OCI-LY3 (cell line): ENCODE results near the gene RAB4B.

Source experiments
- H2AFZ ChIP-seq: fragments of 200-600, 300-600 bp; shearing (Covaris generic); 2 replicates; pipeline ENCODE4 v1.6.0; 2014; ENCODE audit warnings: antibody characterized with exemption, low read depth, low read length
- H3K27ac ChIP-seq: fragments of 200-600, 300-600 bp; sonication (generic); 2 replicates; pipeline ENCODE4 v1.5.1; 2014; ENCODE audit warnings: mild to moderate bottlenecking, low read length, moderate library complexity, mixed read lengths
- H3K27me3 ChIP-seq: fragments of 200-600, 300-600 bp; sonication (generic); 2 replicates; pipeline ENCODE4 v1.6.1; 2014; ENCODE audit warnings: low read depth, low read length, mixed read lengths
- H3K36me3 ChIP-seq: fragments of 200-600, 300-600 bp; sonication (generic); replicated peaks from 2 replicates; pipeline ENCODE3; 2014; ENCODE audit warnings: low read depth, low read length, mixed read lengths
- H3K4me1 ChIP-seq: fragments of 300-600, 200-600 bp; sonication (generic); 2 replicates; pipeline ENCODE4 v1.6.1; 2014; ENCODE audit warnings: low read length, mixed read lengths
- H3K4me2 ChIP-seq: fragments of 200-600, 300-600 bp; sonication (generic); 2 replicates; pipeline ENCODE4 v1.6.1; 2014; ENCODE audit warnings: low read length, mixed read lengths
- H3K4me3 ChIP-seq: fragments of 300-600, 200-600 bp; sonication (generic); 2 replicates; pipeline ENCODE4 v1.5.1; 2014; ENCODE audit warnings: antibody characterized with exemption, mild to moderate bottlenecking, low read length, moderate library complexity
- H3K79me2 ChIP-seq: fragments of 300-600, 200-600 bp; shearing (Covaris generic); 2 replicates; pipeline ENCODE4 v1.6.1; 2014; ENCODE audit warnings: mild to moderate bottlenecking, low read length, mixed read lengths
- H3K9ac ChIP-seq: fragments of 300-600, 200-600 bp; shearing (Covaris generic); 2 replicates; pipeline ENCODE4 v1.6.0; 2014; ENCODE audit warnings: mild to moderate bottlenecking, low read length, moderate library complexity
- H3K9me3 ChIP-seq: fragments of 200-600, 300-600 bp; shearing (Covaris generic); 2 replicates; pipeline ENCODE4 v1.6.1; 2014; ENCODE audit warnings: low read length, mixed read lengths; ENCODE audit not compliant: insufficient read depth
- H4K20me1 ChIP-seq: fragments of 200-600, 300-600 bp; sonication (generic); 2 replicates; pipeline ENCODE4 v1.6.1; 2016; ENCODE audit warnings: low read length, mixed read lengths; ENCODE audit not compliant: insufficient read depth
- CTCF ChIP-seq: fragments of 200-600, 300-600 bp; sonication (generic); IDR thresholded peaks from 2 replicates; pipeline ENCODE4 v1.5.1; 2014; ENCODE audit warnings: antibody characterized with exemption, low read length, low read depth
- EZH2phosphoT487 ChIP-seq: fragments of 200-600 bp; shearing (Covaris generic); IDR thresholded peaks from 2 replicates; pipeline ENCODE4 v1.6.1; 2018; ENCODE audit warnings: antibody characterized with exemption, mixed run types, low read depth

RAB4B gene

DNA sequence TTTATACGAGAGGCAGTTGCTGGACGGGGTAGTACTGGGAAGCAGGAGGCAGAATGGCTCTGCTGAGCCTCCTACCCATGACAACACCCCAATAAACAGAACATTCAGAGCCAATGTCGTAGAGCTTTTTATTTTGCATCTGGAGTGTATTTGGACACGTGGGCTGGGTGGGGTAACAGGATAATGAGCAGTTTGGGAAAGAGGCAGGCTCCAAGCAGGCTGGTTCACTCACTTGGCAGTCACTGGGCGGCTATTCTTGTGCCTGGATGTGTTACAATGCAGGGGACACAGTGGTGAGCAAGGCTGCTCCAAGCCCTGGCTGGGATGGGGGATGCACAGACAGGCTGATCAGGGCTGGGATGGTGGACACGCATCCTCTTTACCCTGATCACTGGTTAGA lies 37.3 kb upstream of the RAB4B start:
- Histone ChIP-seq H3K9ac (no peak overlapping the region), H3K27me3 (no peaks in the 10 kb centered on the region), H3K4me3 (no peak overlapping the region), H3K4me1 (no peaks in the 10 kb centered on the region), H3K9me3 (no peaks in the 10 kb centered on the region), H3K36me3 (peaks cover 24% of the 10 kb centered on the region), H4K20me1 (no peaks in the 10 kb centered on the region), H3K4me2 (no peak overlapping the region), H3K27ac (no peak overlapping the region), H2AFZ (no peak overlapping the region), H3K79me2 (no peaks in the 10 kb centered on the region)
- TF ChIP-seq EZH2phosphoT487 (no peak), CTCF (no peak)

DNA sequence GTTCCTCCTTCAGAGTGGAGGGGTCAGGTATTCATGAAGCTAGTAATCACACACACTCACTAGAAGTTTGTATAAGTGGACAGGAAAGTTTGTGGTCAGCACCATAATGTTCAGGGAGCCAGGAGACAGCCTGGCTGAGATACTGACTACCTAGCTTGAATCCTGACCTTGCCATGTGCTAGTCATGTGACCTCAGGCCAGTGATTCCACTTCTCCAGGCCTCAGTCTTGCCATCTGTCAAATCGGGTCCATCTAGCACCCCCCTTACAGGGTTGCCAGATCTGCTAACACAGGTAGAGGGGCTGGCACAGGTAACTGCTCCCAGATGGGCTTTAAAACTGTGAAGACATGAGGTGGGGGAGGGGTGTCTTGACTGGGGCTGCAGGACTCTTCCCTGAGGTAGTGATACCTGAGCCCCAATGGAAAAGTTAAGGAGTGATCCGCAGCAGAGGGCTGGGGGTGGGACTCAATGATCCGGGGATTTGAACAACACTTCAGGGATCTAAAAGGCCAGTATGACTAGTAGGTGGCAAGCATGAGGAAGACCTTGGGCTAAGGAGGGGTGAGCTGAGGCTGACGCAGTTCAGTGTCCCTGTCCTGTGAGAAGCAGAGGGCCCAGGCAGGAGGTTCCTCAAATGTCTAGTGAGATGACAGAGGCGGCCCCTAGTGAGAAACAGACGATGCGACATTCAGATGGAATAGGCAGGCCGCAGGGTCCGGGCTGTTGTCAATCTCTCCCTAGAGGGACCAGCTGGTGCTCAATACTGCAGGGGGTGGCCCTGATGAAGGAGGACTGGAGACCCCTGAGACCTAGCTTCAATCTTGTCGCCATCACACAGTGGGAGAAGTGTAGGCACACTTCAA lies 36.3 kb upstream of the RAB4B start:
- Histone ChIP-seq H3K36me3 (peaks cover 19% of the 10 kb centered on the region), H3K27me3 (no peaks in the 10 kb centered on the region), H3K9me3 (no peaks in the 10 kb centered on the region), H3K4me2 (no peak overlapping the region), H3K27ac (no peak overlapping the region), H3K4me3 (no peak overlapping the region), H2AFZ (no peak overlapping the region), H3K4me1 (no peaks in the 10 kb centered on the region), H3K9ac (no peak overlapping the region), H3K79me2 (no peaks in the 10 kb centered on the region), H4K20me1 (no peaks in the 10 kb centered on the region)
- TF ChIP-seq EZH2phosphoT487 (no peak), CTCF (no peak)

GRCh38 chr19:40742477-40742876 lies 35.6 kb upstream of the RAB4B start:
- no peaks in the 10 kb centered on the region for H3K79me2 ChIP-seq
- no peaks in the 10 kb centered on the region for H3K27me3 ChIP-seq
- H3K4me1 ChIP-seq: no peaks in the 10 kb centered on the region
- no peak overlapping the region for H3K9ac ChIP-seq
- H3K27ac ChIP-seq: no peak overlapping the region
- no peak overlapping the region for H3K4me3 ChIP-seq
- H4K20me1 ChIP-seq: no peaks in the 10 kb centered on the region
- H2AFZ ChIP-seq: no peak overlapping the region
- H3K9me3 ChIP-seq: no peaks in the 10 kb centered on the region
- TF ChIP-seq CTCF (no peak), EZH2phosphoT487 (no peak)
- no peak overlapping the region for H3K4me2 ChIP-seq
- H3K36me3 ChIP-seq: peaks cover 12% of the 10 kb centered on the region

DNA sequence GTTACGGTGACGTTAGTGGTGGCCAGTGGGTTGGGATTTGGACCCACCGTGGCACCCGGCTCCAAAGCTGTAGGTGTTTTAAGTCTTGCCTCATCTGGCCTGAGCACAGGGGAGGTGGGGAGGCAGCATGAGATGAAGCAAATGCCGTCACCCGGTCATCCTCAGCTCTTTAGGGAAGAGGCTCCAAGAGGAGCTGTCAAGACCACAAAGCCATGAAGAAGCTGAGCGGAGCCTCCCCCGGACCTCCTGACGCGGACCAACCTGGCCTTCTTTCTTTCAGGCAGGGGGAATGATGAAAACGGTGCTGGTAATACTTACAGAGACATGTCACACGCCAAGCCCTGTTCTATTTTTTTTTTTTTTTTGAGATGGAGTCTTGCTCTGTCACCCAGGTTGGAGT lies 35.2 kb upstream of the RAB4B start:
- TF ChIP-seq EZH2phosphoT487: no peak
- TF ChIP-seq CTCF: no peak
- Histone ChIP-seq H3K4me3 (no peak overlapping the region), H3K4me1 (no peaks in the 10 kb centered on the region), H3K27me3 (no peaks in the 10 kb centered on the region), H3K36me3 (peaks cover 10% of the 10 kb centered on the region), H2AFZ (no peak overlapping the region), H3K27ac (no peak overlapping the region), H4K20me1 (no peaks in the 10 kb centered on the region), H3K4me2 (no peak overlapping the region), H3K79me2 (no peaks in the 10 kb centered on the region), H3K9me3 (no peaks in the 10 kb centered on the region), H3K9ac (no peak overlapping the region)
